Activated T-helper 9 cell treated with anti-CD3 and anti-CD28 coated beads, Interleukin-2, amount 50 U/mL, for 16 hours (primary cell): ENCODE data around the gene RPEL1.

Source experiments
- DNase-seq: peaks from one replicate; pipeline ENCODE4 v3.0.0-alpha.2; 2020; ENCODE audit warnings: low read depth

Gene RPEL1

GRCh38 chr10:103280506-103280905 is 34.8 kb downstream of the RPEL1 start:
- no peak for DNase-seq

- DNase-seq, result no peak
Observed at GRCh38 chr10:103281753-103282152, 36.1 kb downstream of the RPEL1 start.

GRCh38 chr10:103282961-103283360 is 37.3 kb downstream of the RPEL1 start:
- no peak for DNase-seq

- no peak for DNase-seq
Observed at GRCh38 chr10:103284170-103284569, 38.5 kb downstream of the RPEL1 start.

GRCh38 chr10:103287992-103288391 is 42.3 kb downstream of the RPEL1 start:
- no peak for DNase-seq

- no peak for DNase-seq
Observed at GRCh38 chr10:103291588-103291987, 45.9 kb downstream of the RPEL1 start.

- no peak for DNase-seq
Observed at GRCh38 chr10:103295374-103296015, 49.8 kb downstream of the RPEL1 start.
